HepG2 (cell line): Measurements from ENCODE around the gene EWSR1. TPM values are rescaled to one million over a fixed set of nuclear protein-coding genes. Genes with fewer than 3 reads are reported as not detected.

Experiments used
- AHDC1 ChIP-seq: sonication (generic); formaldehyde crosslinking; IDR thresholded peaks from 2 replicates; pipeline ENCODE4 v1.5.1; 2020; ENCODE audit warnings: mild to moderate bottlenecking, missing genetic modification reagents, borderline replicate concordance
- BHLHE40 ChIP-seq: IDR thresholded peaks from 2 replicates; pipeline ENCODE4 v1.6.1; 2011; ENCODE audit warnings: low read length, improper control_type of control experiment
- EP300 ChIP-seq, 3 experiments: sonication (generic) in 1 of 3; formaldehyde crosslinking in 1 of 3; IDR thresholded peaks; 2 replicates each; pipeline versions ENCODE4 v1.5.1 to v1.6.1; 2011 to 2020; ENCODE audit warnings: low read depth in 2 of 3, low read length in 2 of 3, borderline replicate concordance in 1 of 3, improper control_type of control experiment in 1 of 3, mild to moderate bottlenecking in 1 of 3, missing genetic modification reagents in 1 of 3, moderate library complexity in 1 of 3
- GPN1 ChIP-seq: sonication (generic); formaldehyde crosslinking; IDR thresholded peaks from 2 replicates; pipeline ENCODE4 v1.5.1; 2020; ENCODE audit warnings: missing genetic modification reagents, borderline replicate concordance
- HOXA3 ChIP-seq: sonication (generic); formaldehyde crosslinking; IDR thresholded peaks from 2 replicates; pipeline ENCODE4 v1.5.0; 2020; ENCODE audit warnings: missing genetic modification reagents
- NFKBIZ ChIP-seq: IDR thresholded peaks from 2 replicates; pipeline ENCODE4 v1.6.1; 2018; ENCODE audit warnings: missing genetic modification reagents, missing compliant biosample characterization
- NFYC ChIP-seq: IDR thresholded peaks from 2 replicates; pipeline ENCODE4 v1.6.1; 2016; ENCODE audit warnings: missing genetic modification reagents, missing compliant biosample characterization
- TAF15 ChIP-seq: fragments of 200-400 bp; formaldehyde crosslinking; IDR thresholded peaks from one replicate; pipeline ENCODE4 v1.6.1; 2018; ENCODE audit warnings: mild to moderate bottlenecking, low read depth, low read length; ENCODE audit not compliant: poor library complexity, severe bottlenecking
- ZFP82 ChIP-seq: sonication (generic); formaldehyde crosslinking; IDR thresholded peaks from 2 replicates; pipeline ENCODE4 v1.5.1; 2020; ENCODE audit warnings: mild to moderate bottlenecking, missing genetic modification reagents, borderline replicate concordance
- ZNF503 ChIP-seq: sonication (generic); formaldehyde crosslinking; IDR thresholded peaks from 2 replicates; pipeline ENCODE4 v1.4.0; 2020; ENCODE audit warnings: missing genetic modification reagents
- ZNF530 ChIP-seq: sonication (generic); formaldehyde crosslinking; IDR thresholded peaks from 2 replicates; pipeline ENCODE4 v1.5.0; 2020; ENCODE audit warnings: low read depth, mild to moderate bottlenecking, missing genetic modification reagents
- ZNF562 ChIP-seq: sonication (generic); formaldehyde crosslinking; IDR thresholded peaks from 2 replicates; pipeline ENCODE4 v1.8.0; 2022; ENCODE audit warnings: missing genetic modification reagents, borderline replicate concordance
- ZNF766 ChIP-seq: sonication (generic); formaldehyde crosslinking; IDR thresholded peaks from 2 replicates; pipeline ENCODE4 v1.5.0; 2020; ENCODE audit warnings: missing genetic modification reagents, borderline replicate concordance
- polyA plus RNA-seq, 8 experiments: library from polyadenylated mRNA; depleted of rRNA in 3 of 8; stranded (reverse) in 7 of 8; unstranded in 1 of 8; fragments of >200 nt; fragmentation: Illumina TruSeq in 4 of 8; extraction: Trizol in 4 of 8; gene quantifications; 2 replicates each; pipeline versions ENCODE4 v1.2.1 to v1.2.3, GENCODE V29; 2011 to 2016; ENCODE audit warnings: low read depth in 4 of 8, missing spikeins in 1 of 8, mixed read lengths in 1 of 8; ENCODE audit not compliant: insufficient read depth in 1 of 8
- total RNA-seq, 5 experiments: library from RNA; depleted of rRNA; stranded (reverse); fragments of >200 nt; fragmentation: Illumina TruSeq; extraction: Trizol; gene quantifications; 2 replicates each; pipeline ENCODE4 v1.2.3, GENCODE V29; 2016; ENCODE audit warnings: low read depth in 1 of 5
- TF ChIP-seq, protein P1 (sequence below): sonication (generic); formaldehyde crosslinking; IDR thresholded peaks from 2 replicates; pipeline ENCODE4 v1.9.0; 2021; ENCODE audit warnings: mild to moderate bottlenecking, missing genetic modification reagents

The EWSR1 gene
- total and polyA plus RNA-seq, 2 of the 13 experiments (the other 11 are each of a cell fraction or from before 2014, with no cell fraction given), result 211 to 326 TPM

GRCh38 chr22:29219881-29220670 lies 48.0 kb upstream of the EWSR1 start (continued):
- TF ChIP-seq ZNF503 (no peak), EP300 (IDR thresholded peaks at IDR 0.05; ENCODE audit: low read depth in 2 of 2, low read length in 2 of 2) (no peak), EP300 (CRISPR knock-in tag; IDR thresholded peaks at IDR 0.05; ENCODE audit: borderline replicate concordance) (no peak), TAF15 (no peak), ZNF530 (CRISPR knock-in tag) (no peak), NFKBIZ (CRISPR knock-in tag) (no peak), NFYC (CRISPR knock-in tag) (no peak), AHDC1 (CRISPR knock-in tag) (no peak), ZNF562 (CRISPR knock-in tag) (no peak), BHLHE40 (no peak), HOXA3 (CRISPR knock-in tag) (no peak), GPN1 (CRISPR knock-in tag) (no peak), ZNF766 (CRISPR knock-in tag) (no peak), ZFP82 (CRISPR knock-in tag) (no peak)
- TF ChIP-seq, protein P1, sequence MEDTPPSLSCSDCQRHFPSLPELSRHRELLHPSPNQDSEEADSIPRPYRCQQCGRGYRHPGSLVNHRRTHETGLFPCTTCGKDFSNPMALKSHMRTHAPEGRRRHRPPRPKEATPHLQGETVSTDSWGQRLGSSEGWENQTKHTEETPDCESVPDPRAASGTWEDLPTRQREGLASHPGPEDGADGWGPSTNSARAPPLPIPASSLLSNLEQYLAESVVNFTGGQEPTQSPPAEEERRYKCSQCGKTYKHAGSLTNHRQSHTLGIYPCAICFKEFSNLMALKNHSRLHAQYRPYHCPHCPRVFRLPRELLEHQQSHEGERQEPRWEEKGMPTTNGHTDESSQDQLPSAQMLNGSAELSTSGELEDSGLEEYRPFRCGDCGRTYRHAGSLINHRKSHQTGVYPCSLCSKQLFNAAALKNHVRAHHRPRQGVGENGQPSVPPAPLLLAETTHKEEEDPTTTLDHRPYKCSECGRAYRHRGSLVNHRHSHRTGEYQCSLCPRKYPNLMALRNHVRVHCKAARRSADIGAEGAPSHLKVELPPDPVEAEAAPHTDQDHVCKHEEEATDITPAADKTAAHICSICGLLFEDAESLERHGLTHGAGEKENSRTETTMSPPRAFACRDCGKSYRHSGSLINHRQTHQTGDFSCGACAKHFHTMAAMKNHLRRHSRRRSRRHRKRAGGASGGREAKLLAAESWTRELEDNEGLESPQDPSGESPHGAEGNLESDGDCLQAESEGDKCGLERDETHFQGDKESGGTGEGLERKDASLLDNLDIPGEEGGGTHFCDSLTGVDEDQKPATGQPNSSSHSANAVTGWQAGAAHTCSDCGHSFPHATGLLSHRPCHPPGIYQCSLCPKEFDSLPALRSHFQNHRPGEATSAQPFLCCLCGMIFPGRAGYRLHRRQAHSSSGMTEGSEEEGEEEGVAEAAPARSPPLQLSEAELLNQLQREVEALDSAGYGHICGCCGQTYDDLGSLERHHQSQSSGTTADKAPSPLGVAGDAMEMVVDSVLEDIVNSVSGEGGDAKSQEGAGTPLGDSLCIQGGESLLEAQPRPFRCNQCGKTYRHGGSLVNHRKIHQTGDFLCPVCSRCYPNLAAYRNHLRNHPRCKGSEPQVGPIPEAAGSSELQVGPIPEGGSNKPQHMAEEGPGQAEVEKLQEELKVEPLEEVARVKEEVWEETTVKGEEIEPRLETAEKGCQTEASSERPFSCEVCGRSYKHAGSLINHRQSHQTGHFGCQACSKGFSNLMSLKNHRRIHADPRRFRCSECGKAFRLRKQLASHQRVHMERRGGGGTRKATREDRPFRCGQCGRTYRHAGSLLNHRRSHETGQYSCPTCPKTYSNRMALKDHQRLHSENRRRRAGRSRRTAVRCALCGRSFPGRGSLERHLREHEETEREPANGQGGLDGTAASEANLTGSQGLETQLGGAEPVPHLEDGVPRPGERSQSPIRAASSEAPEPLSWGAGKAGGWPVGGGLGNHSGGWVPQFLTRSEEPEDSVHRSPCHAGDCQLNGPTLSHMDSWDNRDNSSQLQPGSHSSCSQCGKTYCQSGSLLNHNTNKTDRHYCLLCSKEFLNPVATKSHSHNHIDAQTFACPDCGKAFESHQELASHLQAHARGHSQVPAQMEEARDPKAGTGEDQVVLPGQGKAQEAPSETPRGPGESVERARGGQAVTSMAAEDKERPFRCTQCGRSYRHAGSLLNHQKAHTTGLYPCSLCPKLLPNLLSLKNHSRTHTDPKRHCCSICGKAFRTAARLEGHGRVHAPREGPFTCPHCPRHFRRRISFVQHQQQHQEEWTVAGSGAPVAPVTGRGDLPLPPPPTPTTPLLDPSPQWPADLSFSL (CRISPR knock-in tag), result no peak
